PFSK-1 (cell line): ENCODE data around the gene PRB3.

Source experiments
- FOXP2 ChIP-seq: optimal IDR thresholded peaks from 2 replicates; pipeline ENCODE3; 2011; ENCODE audit warnings: borderline replicate concordance, control low read depth, inconsistent platforms; ENCODE audit not compliant: insufficient read depth; ENCODE audit errors: extremely low read length, extremely low read depth
- POLR2AphosphoS5 ChIP-seq: IDR thresholded peaks from 2 replicates; pipeline ENCODE4 v1.6.1; 2012; ENCODE audit warnings: low read depth, mild to moderate bottlenecking, control low read depth, low read length, moderate library complexity
- REST ChIP-seq, 2 experiments: IDR thresholded peaks; 2 replicates each; pipeline versions ENCODE4 v1.6.1 to v1.8.0; 2011 to 2012; ENCODE audit warnings: low read depth in 2 of 2, low read length in 2 of 2, control low read depth in 1 of 2, inconsistent platforms in 1 of 2, mild to moderate bottlenecking in 1 of 2, moderate library complexity in 1 of 2; ENCODE audit not compliant: insufficient read depth in 1 of 2
- SIN3A ChIP-seq: IDR thresholded peaks from 2 replicates; pipeline ENCODE4 v1.6.1; 2012; ENCODE audit warnings: mild to moderate bottlenecking, low read length, moderate library complexity, borderline replicate concordance; ENCODE audit not compliant: insufficient read depth
- TAF1 ChIP-seq: IDR thresholded peaks from 2 replicates; pipeline ENCODE4 v1.6.1; 2012; ENCODE audit warnings: low read length, control low read depth, borderline replicate concordance; ENCODE audit not compliant: insufficient read depth

- no peak for TF ChIP-seq POLR2AphosphoS5
- TF ChIP-seq TAF1, result no peak
- TF ChIP-seq REST (IDR thresholded peaks at IDR 0.05; ENCODE audit: insufficient read depth in 1 of 2, low read depth in 2 of 2, low read length in 2 of 2), result no peak
- no peak for TF ChIP-seq SIN3A
- no peak for TF ChIP-seq FOXP2
Measured at GRCh38 chr12:11233532-11233931, 36.0 kb downstream of the PRB3 start.
